Measurements from ENCODE around the gene TAMM41.

DNA sequence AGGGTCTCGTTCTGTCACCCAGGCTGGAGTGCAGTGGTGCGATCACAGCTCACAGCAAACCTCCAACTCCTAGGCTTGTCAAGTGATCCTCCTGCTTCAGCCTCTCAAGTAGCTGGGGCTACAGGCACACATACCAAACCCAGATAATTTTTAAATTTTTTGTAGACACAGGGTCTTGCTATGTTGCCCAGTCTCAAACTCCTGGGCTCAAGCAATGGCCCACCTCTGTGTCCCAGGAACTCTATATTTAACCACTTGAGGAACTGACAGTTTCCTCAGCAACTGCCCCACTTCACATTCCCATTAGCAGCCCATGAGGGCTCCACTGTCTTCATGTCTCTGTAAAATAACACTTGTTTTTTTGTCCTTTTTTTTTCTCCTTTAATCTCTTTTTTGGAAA lies 68.4 kb downstream of the TAMM41 start:
- TF ChIP-seq, protein P1, sequence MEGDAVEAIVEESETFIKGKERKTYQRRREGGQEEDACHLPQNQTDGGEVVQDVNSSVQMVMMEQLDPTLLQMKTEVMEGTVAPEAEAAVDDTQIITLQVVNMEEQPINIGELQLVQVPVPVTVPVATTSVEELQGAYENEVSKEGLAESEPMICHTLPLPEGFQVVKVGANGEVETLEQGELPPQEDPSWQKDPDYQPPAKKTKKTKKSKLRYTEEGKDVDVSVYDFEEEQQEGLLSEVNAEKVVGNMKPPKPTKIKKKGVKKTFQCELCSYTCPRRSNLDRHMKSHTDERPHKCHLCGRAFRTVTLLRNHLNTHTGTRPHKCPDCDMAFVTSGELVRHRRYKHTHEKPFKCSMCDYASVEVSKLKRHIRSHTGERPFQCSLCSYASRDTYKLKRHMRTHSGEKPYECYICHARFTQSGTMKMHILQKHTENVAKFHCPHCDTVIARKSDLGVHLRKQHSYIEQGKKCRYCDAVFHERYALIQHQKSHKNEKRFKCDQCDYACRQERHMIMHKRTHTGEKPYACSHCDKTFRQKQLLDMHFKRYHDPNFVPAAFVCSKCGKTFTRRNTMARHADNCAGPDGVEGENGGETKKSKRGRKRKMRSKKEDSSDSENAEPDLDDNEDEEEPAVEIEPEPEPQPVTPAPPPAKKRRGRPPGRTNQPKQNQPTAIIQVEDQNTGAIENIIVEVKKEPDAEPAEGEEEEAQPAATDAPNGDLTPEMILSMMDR (IDR thresholded peaks at IDR 0.05), result no peak
- no peak for TF ChIP-seq EZH2 (IDR thresholded peaks at IDR 0.05)
- no peak for TF ChIP-seq EZH2phosphoT487 (IDR thresholded peaks at IDR 0.05)

Data from neural progenitor cell (in vitro differentiated cells).